K562 (cell line): ENCODE data around the gene DAPK2.

ENCODE experiments used
- NR4A1 ChIP-seq, 2 experiments: fragments of 250-450 bp in 1 of 2; fragments of 450-650 bp in 1 of 2; sonication (Bioruptor Pico) in 1 of 2; IDR thresholded peaks; 2 replicates each; pipeline versions ENCODE4 v1.4.0 to v1.6.1; 2016 to 2020; ENCODE audit warnings: mild to moderate bottlenecking in 2 of 2, missing compliant biosample characterization in 1 of 2, missing genetic modification characterization in 1 of 2, moderate library complexity in 1 of 2
- PHF8 ChIP-seq: fragments of 200-600 bp; sonication (generic); IDR thresholded peaks from 2 replicates; pipeline ENCODE4 v1.6.1; 2012; ENCODE audit warnings: mixed run types, mild to moderate bottlenecking, inconsistent platforms, low read length, moderate library complexity, borderline replicate concordance
- POLR2A ChIP-seq: fragments of 450-650 bp; conservative IDR thresholded peaks from 2 replicates; pipeline ENCODE4 v1.6.1; 2016
- RNF2 ChIP-seq: sonication (generic); IDR thresholded peaks from 2 replicates; pipeline ENCODE4 v1.6.1; 2016
- TSC22D4 ChIP-seq: fragments of 450-650 bp; IDR thresholded peaks from 2 replicates; pipeline ENCODE4 v1.6.1; 2016; ENCODE audit warnings: missing genetic modification characterization, missing biosample characterization, control low read depth
- ZNF24 ChIP-seq: fragments of 450-650 bp; IDR thresholded peaks from 2 replicates; pipeline ENCODE4 v1.6.1; 2016
- ZNF274 ChIP-seq: IDR thresholded peaks from 2 replicates; pipeline ENCODE4 v1.6.1; 2011; ENCODE audit warnings: low read depth, mild to moderate bottlenecking, low read length, moderate library complexity, borderline replicate concordance
- TF ChIP-seq, protein P1 (sequence below): sonication (generic); formaldehyde crosslinking; IDR thresholded peaks from 2 replicates; pipeline ENCODE4 v1.8.0; 2022; ENCODE audit warnings: mild to moderate bottlenecking, missing genetic modification reagents
- TF ChIP-seq, protein P2 (sequence below), 2 experiments: fragments of 450-650 bp in 1 of 2; sonication (generic) in 1 of 2; formaldehyde crosslinking in 1 of 2; IDR thresholded peaks in 1 of 2; conservative IDR thresholded peaks in 1 of 2; 2 replicates each; pipeline versions ENCODE4 v1.6.1 to v1.8.1; 2016 to 2023; ENCODE audit warnings: mild to moderate bottlenecking in 2 of 2, moderate library complexity in 2 of 2, inconsistent platforms in 1 of 2, missing genetic modification reagents in 1 of 2

DNA sequence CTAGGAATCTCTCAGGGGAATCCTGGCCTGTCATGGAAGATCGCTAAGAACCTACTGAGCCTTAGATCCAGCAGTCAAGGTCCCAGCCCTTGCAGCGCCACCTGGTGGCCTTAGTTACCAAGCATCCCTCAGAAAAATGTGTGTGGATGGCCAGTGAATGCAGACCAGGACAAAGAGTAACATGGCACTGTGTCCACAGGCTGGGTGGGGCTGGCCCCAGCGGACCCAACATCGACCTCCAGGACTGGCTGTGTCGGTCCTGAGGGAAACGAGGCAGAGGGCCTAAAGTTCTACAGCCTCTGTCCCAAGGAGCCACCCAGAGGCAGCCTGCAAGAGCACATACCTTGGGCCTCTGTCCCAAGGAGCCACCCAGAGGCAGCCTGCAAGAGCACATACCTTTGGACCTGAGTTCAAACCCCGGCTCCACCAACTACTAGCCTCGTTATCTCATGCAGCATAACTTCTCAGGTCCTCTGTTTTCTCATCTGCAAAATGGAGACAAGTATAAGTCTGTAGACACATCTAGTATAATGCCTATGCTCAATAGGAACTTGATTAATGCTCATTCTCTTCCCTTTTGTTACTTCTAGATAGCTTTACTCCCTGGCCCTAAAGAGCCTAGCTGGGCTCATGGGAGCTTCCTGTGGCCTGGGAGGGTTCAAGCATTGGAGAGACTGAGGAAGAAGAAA lies 155.1 kb downstream of the DAPK2 start:
- TF ChIP-seq NR4A1 (CRISPR knock-in tag; IDR thresholded peaks at IDR 0.05) = no peak
- 0 out of 2 replicates have a peak, but pooled peaks have one; percentile 24 for TF ChIP-seq NR4A1 (tag; IDR thresholded peaks at IDR 0.05)
- TF ChIP-seq, protein P1, sequence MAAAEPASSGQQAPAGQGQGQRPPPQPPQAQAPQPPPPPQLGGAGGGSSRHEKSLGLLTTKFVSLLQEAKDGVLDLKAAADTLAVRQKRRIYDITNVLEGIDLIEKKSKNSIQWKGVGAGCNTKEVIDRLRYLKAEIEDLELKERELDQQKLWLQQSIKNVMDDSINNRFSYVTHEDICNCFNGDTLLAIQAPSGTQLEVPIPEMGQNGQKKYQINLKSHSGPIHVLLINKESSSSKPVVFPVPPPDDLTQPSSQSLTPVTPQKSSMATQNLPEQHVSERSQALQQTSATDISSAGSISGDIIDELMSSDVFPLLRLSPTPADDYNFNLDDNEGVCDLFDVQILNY (CRISPR knock-in tag) = no peak
- TF ChIP-seq POLR2A = no peak
- TF ChIP-seq PHF8 = no peak
- no peak for TF ChIP-seq RNF2
- no peak for TF ChIP-seq ZNF274
- no peak for TF ChIP-seq TSC22D4 (tag)
- TF ChIP-seq, protein P2, sequence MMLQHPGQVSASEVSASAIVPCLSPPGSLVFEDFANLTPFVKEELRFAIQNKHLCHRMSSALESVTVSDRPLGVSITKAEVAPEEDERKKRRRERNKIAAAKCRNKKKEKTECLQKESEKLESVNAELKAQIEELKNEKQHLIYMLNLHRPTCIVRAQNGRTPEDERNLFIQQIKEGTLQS (IDR thresholded peaks at IDR 0.05) = no peak
- TF ChIP-seq, protein P2 (CRISPR knock-in tag; conservative IDR thresholded peaks at IDR 0.05) = no peak
- no peak for TF ChIP-seq ZNF24
